Stimulated activated CD4-positive, alpha-beta T cell treated with anti-CD3 and anti-CD28 coated beads, Interleukin-4, amount 100 ng/mL, for 1 hour (primary cell): ENCODE measurements around the gene SEH1L.
"Not testable (repeated sequence)": the region's sequence is repeated elsewhere in the genome, so short reads cannot be mapped to it uniquely, and the experiment has no call there.

ENCODE experiments used
- DNase-seq: peaks from one replicate; pipeline ENCODE4 v3.0.0-alpha.2; 2020

The SEH1L gene

GRCh38 chr18:12946549-12947284 lies 1.1 kb upstream of the SEH1L start:
- DNase-seq: peak; percentile 6

DNA sequence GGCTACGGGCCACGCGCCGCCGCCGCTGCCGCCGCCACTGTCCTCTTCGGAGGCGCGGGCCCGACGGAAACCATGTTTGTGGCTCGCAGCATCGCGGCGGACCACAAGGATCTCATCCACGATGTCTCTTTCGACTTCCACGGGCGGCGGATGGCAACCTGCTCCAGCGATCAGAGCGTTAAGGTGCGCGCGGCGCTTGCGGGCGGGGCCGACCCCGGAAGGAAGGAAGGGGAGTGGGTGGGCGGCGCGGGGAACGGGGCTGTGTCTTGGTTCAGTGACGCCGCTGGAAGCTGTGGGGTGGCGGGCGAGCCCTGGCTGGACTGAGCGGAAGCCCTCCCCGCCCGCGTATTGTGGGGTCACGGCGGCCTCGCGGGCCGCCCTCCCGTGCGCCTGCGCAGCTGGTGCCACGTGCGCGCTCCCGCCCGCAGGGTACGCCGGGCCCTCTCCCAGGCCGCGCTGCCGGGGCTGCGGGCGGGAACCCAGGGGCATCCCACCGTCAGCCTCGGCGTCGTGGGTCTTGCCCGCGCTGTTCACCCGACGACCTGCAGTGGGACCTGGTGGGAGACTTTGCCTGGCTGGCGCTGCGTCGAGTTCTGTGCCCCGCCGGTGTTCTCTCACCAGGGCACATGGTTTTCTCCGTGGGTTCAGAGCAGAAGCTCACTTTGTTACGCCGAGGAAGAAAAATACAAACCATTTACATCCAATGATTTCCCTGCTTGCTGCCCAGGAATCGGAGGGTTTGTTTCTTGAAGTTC lies 416 bp downstream of the SEH1L start:
- DNase-seq: peak; percentile 98

DNA sequence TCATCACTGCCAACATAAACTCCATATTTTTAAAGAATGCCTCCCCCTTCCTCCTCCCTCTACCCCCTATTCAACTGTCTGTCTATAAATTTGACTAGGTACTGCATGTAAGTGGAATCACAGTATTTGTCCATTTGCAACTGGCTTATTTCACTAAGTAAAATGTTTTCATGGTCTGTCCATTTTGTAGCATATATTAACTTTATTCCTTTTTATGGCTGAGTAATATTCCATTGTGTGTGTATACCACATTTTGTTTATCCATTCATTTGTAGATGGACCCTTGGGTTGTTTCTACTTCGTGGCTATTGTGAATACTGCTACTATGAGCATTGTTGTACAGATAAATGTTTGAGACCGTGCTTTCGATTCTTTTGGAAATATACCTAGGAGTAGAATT lies 10.7 kb downstream of the SEH1L start:
- no peak for DNase-seq

GRCh38 chr18:12960395-12960794 lies 12.6 kb downstream of the SEH1L start:
- no peak for DNase-seq

GRCh38 chr18:12960853-12961397 lies 13.1 kb downstream of the SEH1L start:
- DNase-seq: no peak

GRCh38 chr18:12963069-12963468 lies 15.3 kb downstream of the SEH1L start:
- DNase-seq: no peak

DNA sequence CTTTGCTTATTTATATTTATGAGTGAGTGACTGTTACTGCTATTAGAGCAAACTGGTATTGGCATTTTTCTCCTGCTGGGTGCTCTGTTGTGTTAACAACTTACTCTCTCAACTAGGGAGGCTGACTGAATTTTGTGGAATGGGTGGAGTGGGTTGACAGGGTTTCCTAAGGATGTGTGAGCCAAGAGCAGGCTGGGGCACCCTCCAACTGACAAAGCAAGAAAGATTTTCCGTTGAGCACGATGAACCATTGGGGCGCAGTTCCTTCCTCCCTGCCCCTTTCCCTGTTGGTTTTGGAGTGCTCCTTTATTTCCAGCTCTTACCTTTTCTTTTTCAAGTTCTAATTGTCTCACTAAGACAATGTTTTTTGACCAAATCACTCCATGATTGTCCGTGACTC lies 20.3 kb downstream of the SEH1L start:
- no peak for DNase-seq

DNA sequence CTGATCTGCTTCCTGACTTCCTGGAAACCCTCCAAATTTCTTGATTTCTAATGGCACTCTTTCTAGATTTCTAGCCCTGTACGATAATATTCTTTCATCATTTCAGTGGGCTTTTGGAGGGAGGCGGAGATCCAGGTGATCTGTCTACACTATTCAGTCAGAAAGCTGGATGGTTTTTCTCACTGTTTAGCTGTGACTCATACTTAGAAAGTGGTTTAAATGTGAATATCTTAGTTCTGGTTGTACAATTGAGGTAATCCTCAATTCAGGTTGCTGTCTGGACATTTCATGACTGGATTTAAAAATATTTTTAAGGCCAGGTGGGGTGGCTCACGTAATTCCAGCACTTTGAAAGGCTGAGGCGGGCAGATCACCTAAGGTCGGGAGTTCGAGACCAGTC lies 20.8 kb downstream of the SEH1L start:
- no peak for DNase-seq

DNA sequence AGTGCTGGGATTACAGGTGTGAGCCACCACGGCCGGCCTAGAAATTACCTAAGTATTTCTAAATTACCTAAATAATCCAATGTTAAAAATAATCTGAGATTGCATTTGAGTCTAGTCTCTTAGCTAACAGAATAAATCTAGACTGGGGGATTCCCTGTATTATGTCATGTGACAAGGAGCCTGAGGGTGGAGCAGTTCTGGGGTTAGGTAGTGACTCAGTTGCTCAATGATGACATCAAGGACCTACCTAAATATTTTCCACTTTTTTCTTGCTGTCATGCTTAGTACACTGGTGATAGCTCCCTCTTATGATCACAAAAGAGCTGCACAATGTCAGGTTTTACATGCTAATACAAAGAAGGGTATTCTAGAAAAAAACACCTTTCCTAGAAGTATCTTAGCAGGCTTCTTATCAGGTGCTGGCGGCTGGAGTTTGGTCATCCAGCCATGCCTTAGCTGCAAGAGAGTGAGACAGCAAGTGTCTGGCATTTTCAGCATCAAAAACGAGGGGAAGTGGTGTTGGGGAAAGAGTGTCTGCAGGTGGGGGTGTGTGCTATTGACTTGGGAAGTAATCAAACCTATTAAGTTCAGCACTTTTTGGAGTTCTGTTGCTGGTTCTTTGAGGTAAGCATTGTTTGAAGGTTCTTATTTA lies 25.9 kb downstream of the SEH1L start:
- DNase-seq: no peak

DNA sequence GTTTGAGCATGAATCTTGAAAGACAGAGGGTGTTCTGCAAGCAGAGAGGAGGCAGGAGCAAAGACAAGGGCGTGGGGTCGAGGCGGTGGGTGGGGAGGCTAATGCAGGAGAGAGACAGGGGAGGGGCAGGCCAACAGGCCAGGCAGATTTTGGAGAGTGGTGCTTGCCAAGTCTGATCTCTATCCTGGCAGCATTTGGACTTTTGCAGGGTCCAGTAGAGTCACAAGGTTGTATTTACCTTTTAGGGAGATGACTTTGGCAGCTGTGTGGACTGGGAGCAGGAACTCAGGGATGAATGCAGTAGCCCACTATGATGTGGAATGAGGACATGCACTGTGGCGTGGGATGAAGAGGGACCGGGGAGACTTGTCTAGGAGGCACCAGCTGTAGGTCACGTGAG lies 27.7 kb downstream of the SEH1L start:
- no peak for DNase-seq

- no peak for DNase-seq
These were observed 28.5 kb downstream of the SEH1L start for GRCh38 chr18:12976305-12976704.

GRCh38 chr18:12980065-12980464 lies 32.3 kb downstream of the SEH1L start:
- not testable (repeated sequence) for DNase-seq

DNA sequence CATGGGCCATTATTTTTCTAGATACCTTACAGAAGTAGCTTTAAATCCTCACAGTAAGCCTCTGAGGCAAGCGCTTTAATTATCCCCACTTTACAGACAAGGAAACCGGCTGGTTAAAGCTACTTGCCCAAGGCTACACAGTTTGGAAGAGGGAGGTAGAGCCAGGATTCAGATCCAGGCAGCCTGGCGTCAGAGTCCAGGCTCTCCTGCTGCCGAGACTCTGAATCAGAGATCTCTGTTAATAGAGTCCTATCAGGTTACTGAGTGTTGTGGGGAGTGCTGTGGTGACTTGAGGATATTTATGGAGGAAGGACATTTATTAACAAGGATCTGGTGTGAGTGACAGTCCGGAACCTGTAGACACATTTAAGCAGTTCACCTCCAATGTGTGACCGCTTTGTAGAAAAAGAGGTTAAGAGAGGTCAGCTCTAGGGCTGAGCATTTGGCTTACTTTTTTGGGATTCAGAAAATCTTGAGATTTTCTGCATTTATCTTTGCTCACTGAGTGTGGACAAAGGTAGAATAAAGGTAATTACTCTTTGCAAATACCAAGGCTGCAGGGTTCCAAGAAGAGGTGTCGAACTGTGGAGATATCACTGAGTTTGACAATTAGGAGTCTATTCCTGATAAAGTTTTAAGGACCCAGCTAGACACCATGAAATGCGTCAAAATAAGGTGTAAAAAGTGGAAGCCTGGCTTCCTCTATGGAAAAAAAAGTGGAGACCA lies 41.7 kb downstream of the SEH1L start:
- no peak for DNase-seq

DNA sequence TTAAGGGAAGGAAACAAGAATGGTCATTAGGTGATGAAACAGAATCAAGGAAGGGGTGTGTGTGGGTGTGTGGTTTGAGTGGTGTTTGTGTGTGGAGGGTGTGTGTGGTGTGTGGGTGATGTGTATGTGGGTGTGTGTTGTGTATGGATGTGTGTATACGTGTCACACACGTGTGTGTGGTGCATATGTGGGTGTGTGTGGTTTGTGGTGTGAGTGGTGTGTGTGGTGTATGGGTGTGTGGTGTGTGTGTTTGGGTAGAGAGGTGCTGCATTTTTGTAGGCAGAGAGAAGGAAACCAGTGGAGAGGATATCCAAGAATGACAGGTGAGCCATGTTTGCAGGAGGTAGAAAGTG lies 42.3 kb downstream of the SEH1L start:
- no peak for DNase-seq

- DNase-seq: no peak
These were observed 42.8 kb downstream of the SEH1L start for GRCh38 chr18:12990641-12990966.

- peak; percentile 95 for DNase-seq
These were observed 43.4 kb downstream of the SEH1L start, which contains the start of gene CEP192 for GRCh38 chr18:12990967-12991820. Gene CEP192 (plus strand): TSS chr18:12991362. CDS start chr18:12999425, 8,063 bp downstream.

- DNase-seq: no peak
These were observed 44.0 kb downstream of the SEH1L start for GRCh38 chr18:12991821-12992179.

DNA sequence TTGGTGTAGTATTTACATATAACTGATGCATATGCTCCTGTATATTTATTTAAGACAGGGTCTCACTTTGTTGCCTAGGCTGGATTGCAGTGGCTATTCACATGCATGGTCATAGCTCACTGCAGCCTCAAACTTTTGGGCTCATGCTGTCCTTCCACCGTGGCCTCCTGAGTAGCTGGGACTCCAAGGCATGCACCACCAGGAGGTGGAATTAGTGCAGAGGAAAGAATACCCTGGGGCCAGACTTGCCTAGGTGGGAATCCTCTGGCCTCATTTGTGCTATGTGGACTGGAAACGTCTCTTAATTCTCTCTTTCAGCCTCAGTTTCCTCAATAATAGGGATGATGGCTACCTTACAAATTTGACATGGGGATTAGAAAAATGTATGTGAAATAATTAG lies 45.6 kb downstream of the SEH1L start:
- no peak for DNase-seq

GRCh38 chr18:12995424-12995823 lies 47.6 kb downstream of the SEH1L start:
- no peak for DNase-seq

GRCh38 chr18:12995952-12996477 lies 48.2 kb downstream of the SEH1L start:
- DNase-seq: no peak

DNA sequence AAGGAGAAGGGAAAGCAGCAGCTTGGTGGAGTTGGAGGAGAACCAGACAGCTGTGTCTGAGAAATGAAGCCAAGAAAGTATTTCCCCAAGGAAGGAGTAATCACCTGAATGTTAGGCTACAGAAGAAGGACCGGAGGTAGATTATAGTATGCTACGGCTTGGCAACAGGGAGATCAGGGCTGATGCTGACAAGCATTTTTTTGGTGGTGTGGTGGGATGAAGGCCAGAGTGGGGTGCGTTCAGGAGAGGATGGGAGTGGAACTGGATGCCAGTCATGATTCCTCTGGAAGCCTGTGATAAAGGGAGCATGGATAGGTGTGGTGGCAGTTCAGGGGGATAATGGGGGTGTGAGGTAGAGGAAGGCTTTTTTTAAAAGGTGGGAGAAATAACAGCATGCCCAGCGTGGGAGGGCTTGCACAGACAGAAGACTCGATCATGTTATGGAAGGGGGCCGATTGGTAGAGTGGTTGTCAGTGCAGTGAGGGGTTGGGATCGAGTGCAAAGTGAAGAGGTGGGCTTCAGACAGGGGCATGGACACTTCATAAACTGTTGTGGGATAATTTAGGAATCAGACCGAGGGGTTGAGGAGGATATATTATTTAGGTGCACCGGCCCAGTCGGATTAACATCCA lies 49.0 kb downstream of the SEH1L start:
- no peak for DNase-seq
